C1 segment of cervical spinal cord (tissue), 14 donors: ENCODE data around the gene TPMT.
"Not testable (repeated sequence)": the region's sequence is repeated elsewhere in the genome, so short reads cannot be mapped to it uniquely, and the experiment has no call there.

Source experiments
- DNase-seq, 14 donors: peaks; one replicate each; lab custom pipeline; 2025; lab: John Stamatoyannopoulos, UW

Gene TPMT

DNA sequence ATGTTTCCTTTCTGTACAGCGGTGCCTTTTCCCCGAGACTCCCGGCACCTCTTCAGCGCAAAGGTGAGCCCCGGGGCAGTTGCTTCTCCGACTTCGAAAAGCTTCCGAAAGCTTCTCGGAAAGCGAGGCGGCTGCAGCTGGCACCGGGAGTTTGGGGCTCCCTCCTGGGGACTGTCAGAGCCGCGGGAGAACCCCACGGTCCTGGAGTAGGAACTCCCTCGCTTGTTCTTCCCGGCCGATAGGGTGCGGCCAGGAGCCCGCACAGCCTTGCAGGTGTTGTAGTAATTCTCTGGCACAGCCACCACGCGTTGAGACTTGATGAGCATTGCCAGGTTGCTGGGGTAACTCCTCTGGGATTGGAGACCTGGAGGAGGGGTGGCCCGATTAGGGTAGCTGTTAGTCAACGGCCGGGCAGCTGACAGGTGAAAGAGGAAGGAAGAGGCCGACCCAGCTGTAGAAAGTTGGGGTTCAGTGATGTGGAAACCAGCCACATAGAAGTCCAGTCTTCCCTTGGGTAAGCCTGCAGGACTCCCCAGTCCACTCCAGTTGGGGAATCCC is 1.1 kb upstream of the TPMT start:
- DNase-seq = peak in 11 of 14 donors; percentile 3 to 53 (median 40)

DNA sequence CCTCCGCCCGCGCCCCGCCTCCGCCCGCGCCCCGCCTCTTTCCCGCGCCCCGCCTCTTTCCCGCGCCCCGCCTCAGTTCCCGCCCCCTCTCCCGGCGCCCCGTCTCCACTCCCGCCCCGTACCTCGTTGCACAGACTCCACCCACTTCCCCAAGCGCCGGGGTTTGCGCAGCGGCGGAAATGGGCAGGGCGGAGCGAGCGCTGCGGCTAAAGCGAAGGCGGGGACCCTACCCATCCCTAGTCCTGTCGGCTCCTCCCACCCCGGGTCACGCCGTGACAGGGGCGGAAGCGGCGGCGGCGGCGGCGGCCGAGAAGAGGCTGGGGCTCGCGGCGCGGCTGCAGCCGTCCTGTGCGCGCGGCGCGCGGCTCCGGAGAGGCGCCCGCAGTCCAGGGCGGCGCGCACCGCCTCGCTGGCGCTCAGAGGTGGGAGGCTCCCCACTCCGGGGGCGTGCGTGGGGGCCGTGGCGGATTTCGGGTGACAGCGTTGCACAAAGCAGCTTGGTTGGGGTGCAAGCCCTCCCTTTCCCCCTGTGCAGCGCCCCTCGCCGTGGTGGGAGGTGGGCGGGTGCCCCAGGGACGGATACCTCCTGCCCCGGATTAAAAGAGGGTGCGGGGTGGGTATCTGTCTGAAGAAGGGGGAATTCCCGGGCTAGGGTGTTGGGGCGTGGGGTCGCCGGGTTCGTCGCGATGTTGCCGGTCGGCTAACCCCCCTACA is 430 bp upstream of the TPMT start, which contains the start of gene KDM1B:
Gene KDM1B, plus strand, starts transcription at position 273 of the 714 bp plus-strand sequence. CDS start 4,474 bp downstream, outside the sequence.
- peak; percentile 79 to 99 (median 98) for DNase-seq

DNA sequence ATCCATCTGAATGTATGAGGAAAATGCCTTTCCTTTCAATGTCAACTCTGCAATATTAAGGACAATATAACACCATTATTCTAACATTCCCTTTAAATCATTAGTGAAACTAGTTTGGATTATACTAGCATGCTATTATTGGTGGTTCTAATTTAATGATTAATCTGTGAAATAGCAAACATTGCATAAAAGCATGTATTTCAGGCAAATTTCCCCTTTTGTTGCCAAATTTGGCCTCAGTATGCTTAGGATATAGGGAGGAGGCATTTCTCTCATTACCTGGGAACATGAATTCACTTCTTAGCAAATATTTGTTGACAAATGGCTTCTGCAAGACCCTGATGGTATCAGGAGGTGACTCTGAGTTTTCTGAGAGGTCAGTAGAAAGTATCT is 1.6 kb downstream of the TPMT start:
- DNase-seq = no peak

DNA sequence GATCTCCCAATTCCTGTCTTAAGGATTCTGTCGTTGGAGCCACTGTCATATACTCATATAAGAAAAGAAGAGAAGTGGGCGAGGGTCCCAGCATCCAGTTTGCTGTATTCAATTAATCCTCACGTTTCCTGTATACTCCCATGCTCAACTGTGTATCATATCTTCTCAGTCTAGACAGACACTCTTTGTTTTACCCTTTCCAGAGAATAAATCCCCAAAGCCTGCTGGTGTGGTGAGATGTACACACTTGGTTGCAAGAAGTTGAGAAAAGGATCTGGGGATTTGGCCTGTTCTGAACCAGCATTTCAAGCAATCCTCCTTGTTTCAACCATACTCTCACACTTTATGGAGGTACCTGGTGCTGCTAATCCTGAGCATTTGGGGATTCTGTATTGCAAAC is 3.1 kb downstream of the TPMT start:
- DNase-seq = no peak

DNA sequence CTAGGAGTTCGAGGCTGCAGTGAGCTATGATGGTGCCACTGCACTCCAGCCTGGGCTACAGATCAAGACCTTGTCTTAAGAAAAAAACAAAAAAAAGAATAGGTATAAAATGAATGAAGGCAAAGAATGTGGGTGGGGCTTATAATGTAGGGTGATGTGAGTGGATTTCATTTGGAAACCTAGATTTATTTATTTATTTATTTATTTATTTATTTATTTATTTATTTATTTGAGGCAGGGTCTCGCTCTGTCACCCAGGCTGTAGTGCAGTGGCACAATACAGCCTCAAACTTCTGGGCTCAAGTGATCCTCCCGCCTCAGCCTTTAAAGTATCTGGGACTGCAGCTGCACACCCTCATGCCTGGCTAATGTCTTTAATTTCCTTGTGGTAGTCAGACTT is 3.5 kb downstream of the TPMT start:
- DNase-seq = not testable (repeated sequence)

DNA sequence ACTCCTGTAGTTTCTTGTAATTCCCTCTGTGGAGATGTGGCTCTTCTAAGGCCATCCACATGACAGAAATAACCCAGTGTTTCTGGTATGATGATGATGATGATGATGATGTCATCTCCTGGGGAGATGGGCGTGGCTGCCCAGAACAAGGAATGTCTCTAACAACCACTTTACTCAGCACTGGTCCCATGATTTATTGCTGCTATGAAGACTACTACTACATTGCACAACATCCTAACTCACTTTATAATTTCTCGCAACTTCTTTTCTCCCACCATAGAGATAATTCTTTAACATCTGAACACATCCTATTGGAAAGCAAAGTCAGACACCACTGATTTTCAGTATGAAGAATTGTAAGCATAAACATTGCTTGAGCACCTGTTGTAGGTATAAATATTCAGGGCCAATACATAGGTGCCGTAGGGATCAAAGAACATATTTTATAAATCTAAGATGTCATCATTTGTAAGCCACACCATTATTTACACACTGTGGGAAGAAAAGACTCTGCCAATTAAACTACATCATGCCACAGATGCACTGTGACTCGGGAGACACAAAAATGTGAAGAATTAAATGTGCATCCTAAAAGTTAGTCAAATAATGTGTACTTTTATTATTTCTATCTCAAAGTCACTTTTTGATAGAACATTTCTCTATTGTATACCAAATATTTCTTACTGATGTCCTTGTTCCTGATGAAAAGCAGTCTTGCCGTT is 6.4 kb downstream of the TPMT start:
- DNase-seq = no peak

DNA sequence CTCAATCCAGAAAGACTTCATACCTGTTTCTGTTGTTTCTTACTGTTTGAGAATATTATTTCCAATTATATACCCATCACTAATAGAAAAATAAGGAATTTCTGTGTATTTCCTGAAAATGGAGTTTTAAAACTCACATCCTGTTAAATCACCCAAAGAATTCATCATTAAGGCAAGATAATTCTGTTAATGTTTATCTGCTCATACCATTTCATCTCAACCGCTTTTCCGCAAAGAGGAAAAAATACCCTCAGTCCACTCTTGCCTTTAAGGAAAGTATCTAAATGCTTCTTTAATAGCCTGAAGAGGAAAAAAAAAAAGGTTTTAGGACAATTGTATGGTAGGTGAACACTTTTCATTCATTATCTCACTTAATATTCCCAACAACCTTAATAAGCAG is 7.3 kb downstream of the TPMT start:
- DNase-seq = no peak

DNA sequence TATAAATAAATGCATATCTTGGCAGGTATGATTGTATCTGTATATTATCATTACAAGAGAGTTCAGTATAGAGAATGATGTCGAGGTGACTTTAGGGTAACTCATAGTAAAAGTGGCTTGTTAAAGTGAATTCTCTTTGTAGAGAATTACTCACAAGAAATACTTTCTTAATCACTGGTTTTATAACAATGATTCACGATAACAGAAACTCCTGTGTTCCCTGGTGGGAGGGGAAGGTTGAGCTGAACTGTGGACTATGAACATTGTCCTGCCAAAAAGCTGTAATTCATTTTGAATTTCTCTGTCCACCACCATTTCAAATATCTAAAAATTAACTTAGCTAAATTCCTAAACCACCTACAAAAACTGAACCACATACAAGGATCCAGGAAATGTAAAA is 7.7 kb downstream of the TPMT start:
- no peak for DNase-seq

DNA sequence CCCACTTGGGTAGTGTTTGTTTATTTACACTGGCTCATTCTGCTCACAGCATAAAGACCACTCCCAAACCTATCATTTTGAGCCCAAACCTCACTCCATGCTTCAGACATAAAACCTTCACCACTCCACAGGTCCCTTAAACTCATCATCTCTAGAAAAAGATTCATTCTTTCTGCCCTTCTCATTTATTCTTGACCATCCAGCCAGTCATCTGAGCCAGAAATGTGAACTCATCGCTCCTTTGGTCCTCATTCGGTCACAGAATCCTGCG is 12.4 kb downstream of the TPMT start:
- no peak for DNase-seq

DNA sequence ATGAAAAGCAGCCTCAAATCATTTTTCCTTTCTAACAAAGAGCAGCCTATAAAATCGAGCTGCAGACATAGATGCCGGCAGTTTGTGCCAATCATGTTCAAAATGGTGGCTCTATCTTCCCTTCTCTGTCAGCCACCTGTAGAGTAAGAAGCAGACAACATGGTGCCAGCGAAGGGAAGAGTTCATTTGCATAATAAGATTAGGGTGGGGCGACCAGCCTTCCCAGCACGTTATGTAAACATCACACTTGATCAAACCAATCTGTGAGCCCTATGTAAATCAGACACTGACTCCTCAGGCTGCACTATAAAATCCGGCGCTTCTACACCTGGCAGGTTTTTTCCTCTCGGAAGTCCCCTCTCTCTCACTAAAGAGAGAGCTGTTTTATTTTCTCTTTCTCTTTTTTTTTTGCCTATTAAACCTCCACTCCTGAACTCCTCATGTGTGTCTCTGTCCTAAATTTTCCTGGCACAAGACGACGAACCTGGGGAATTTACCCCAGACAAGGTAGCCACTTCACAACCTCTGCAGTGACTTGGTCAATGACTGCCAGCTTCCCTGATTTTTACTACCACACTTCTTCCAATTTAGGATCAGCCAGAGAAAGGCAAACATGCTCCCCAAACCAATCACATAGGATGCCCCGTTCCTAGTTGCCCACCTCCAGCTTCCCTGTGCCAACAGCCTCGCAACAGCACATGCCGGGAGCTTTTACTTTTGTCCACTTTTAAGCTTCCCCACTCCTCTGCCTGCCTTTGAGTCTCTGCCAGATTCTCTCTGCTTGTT is 12.9 kb downstream of the TPMT start:
- DNase-seq = no peak

DNA sequence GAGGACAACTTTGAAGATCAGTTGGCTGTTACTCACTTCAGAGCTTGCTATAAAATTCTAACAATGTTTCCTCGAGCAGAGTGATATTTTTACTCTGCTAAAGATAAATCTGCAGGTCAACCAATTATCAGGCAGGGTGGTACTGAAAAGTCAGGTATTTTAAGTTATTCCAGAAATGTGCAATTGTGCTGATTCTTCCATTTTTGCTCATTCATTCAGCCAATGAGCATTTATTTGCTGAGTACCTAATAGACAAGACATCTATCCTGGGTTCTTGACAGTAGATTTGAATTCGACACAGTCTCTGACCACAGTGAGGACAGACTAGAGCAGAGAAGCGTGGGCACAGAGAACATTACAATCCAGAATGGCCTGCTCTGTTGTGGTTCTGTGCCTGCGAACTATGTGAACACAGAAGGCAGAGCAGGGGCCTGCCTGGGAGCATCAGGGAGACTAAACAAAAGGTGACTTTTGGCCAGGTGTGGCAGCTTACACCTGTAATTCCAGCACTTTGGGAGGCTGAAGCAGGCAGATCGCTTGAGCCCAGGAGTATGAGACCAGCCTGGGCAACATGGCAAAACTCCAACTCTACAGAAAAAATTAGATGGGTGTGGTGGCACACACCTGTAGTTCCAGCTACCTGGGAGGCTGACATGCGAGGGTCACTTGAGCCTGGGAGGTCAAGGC is 14.8 kb downstream of the TPMT start:
- DNase-seq = no peak

DNA sequence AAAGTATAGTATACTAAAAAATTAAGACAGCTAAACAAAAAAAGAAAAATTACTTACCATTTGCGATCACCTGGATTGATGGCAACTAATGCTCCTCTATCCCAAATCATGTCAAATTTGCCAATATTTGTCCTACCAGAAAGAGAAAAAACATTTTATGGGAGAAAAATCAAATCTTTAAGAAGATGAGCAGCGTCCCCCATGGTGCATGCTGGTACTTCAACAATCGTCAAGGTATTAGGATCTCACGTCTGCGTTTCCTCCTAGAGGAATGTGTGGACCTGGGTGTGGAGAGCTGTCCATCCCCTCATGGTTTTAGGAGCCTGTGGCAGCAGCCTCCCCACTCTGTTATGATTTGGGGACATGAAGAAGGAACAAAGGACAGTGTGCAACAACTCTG is 16.0 kb downstream of the TPMT start:
- DNase-seq = no peak

DNA sequence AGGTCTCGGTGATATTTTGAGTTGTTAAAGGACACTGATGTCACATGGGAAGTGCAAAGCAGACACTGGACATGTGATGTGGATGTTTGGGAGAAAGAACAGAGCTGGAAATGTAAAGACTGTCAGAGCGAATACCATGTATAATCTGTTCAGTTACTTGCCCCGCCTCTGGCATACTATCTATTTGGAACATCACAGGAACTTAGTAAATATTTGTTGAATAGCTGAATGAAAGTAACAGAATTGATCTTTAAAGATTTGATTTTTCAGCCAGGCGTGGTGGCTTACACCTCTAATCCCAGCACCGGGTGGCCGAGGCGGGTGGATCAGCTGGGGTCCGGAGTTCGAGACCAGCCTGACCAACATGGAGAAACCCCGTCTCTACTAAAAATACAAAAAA is 18.6 kb downstream of the TPMT start:
- DNase-seq = no peak

DNA sequence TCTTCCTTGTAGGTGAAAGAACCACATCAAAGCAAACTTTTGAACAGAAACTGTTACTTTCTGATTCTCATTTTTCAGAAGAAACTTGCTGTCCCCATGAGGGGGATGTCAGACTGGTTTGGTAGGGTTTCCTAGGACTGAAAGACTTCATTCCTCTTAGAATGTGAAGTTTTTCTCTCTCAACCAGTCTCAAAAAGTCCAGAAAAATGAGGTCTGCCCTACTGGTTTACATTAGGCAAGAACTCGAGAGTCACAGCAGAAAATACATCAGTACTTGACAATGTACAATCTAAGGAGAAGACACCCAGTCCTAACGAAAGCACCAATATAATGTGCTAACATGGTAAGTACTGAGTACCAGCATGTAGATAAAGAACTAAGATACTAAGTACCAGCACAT is 19.7 kb downstream of the TPMT start:
- DNase-seq = no peak

DNA sequence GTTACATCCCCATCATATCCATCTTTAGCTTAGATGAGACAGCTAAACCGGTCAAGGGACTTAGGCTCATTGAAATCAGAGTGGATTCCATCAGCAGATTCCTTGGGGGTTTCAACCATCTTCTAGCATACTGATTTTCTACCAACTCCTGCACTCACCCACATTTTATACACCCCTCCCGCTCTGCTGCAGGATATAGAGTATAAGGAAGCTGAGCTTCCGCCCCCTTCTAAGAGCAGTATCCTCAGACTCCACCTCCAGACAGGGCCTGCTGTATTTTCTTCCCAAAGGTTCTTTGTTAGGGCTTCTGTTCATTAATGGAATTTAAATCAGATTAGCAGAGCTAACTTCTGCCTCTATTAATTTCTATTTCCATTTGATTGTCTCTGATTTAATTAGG is 22.5 kb downstream of the TPMT start:
- DNase-seq = no peak

DNA sequence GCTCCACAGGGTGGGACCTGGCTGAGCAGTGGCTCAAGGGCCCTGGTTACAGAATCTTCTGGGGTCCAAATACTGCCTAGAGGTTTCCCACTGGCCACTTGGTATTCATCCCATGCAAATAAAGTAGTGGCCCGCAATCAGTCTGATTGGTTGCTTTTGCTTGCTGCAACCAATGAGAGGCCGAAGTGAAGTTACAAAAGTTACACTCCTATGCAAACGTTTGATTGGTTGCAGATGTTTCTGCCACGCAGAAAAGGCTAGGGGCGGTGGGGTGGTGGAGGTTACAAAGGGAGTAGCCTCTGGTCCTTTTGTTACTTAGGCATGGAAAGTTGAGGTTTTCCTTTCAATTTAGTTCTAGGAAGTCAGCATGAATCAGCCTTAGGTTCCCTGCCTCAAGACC is 28.8 kb downstream of the TPMT start:
- DNase-seq = no peak

DNA sequence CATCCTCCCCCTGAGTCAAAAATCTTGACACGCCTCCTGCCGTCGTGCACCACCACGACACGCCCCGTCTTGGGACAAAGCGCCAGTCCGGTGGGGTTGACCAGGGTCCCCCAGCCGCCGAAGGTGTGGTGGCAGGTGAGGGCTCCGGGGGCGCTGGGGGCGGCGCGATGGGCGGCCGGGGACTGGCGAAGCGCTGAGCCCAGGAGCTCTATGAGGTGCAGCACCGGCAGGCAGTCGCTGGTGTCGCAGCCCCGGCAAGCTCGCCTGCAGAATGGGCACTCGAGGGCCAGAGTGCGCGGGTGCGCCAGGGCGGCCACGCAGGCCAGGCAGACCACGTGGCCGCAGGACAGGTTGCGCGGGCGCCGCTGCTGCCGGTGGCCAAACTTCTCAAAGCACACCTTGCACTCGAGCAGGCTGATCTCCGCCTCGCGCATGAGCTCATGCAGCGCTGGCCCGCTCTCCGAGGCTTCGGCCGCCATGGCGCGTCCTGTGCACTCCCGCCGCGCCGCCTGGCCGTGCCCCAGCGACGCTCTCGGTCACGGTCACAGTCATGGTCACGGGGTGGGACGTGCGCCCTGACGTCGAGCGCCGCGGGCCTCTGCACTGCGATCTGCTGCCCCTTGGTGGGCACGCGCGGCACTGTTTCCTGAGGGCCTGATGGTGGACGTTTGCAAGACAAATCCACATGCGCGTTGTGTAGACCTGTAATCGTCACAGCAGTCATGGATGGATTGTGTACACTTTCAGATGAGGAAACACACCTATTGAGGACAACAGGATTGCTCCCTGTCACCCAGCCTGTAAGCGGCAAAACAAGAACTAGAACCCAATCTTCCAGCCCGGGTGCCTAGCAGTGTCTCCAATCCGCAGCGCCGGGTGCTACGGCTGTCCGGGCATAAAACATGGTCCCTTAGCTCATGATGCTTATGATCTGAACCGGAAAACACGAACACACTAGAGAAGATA is 32.5 kb downstream of the TPMT start, which contains the start of gene NHLRC1:
Gene NHLRC1, minus strand, starts transcription at position 550 of the 966 bp plus-strand sequence. Its CDS starts 71 bp downstream, at position 479.
- DNase-seq = peak; percentile 19 to 86 (median 76)

DNA sequence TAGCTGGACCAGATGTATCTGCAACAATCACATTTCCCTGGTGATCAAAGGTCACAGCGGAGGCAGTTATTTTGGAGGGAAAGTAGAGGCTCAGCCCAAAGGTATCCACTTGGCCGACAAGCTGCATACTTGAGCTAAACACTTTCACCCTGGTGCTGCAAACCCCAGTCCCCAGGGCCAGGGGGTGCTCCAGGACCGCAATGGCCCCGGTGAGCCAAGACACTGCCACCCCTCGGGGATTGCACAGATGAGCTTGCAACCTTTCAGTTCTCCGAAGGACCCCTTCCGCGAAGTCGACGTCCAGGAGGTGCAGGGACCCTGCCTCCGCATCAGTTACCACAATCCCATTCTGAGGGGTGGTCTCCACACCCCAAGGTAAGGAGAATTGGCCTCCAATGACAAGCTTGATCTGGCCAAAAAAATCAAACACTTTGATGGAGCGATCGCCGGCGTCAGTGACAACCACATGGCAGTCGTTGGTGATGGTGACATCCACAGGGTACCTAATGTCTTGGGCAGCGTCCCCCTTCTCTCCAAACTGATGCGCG is 33.2 kb downstream of the TPMT start:
- no peak for DNase-seq

DNA sequence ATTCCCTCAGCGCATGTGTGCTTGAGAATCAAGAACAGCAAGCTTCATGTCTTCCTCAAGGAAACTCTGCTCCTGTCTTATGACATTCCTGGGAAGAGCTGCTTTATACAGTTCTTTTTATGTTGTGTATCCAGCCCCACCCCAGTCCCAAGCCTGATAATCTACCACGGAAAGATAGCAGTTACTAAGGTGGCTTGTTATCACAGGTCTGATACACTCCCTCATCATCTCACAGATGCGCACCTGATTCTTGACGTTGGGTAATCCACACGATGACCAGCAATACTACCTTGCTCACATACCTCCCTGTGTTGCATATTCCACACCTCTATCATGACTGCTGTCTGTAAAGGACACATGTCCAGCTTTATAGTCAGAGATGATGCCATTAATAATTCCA is 35.6 kb downstream of the TPMT start:
- no peak for DNase-seq

DNA sequence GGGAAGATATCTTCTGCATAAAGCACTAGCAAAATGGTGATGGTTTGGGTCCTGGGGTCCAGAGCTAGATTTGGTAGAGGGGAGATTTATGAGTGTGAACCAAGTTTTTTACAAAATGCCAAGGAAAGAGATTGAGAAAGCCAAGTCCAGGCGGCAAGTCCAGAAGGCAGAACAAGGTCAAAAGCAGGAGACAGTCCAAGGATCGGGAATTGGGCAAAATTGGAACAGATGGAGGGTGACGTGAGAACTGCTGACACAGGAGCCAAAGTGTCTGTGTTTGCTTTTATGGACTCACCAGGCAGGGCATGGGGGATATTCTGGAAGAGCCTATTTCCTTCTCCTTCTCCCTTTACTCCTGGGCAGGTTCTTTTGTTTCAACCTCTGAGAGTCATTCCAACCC is 36.5 kb downstream of the TPMT start:
- DNase-seq = peak in 2 of 14 donors; percentile 5 to 68
